Measurements from ENCODE around the gene FGF21. TPM values are rescaled to one million over a fixed set of nuclear protein-coding genes. Genes with fewer than 3 reads are reported as not detected.
A peak's percentile ranks its signal among the peaks of the same experiment; 100 is the strongest.
"Not testable (repeated sequence)": the region's sequence is repeated elsewhere in the genome, so short reads cannot be mapped to it uniquely, and the experiment has no call there.

The FGF21 gene
- total RNA-seq, 1 experiment from 2014 or later = 0.35 TPM

GRCh38 chr19:48756686-48757085 lies 1.4 kb downstream of the FGF21 start:
- peaks cover 8% of the 10 kb centered on the region; the same call in 1 of the 2 replicates for H3K27me3 ChIP-seq (ENCODE audit: control insufficient read depth, insufficient read depth, low read length)
- no peaks in the 10 kb centered on the region for H3K36me3 ChIP-seq (replicated peaks; ENCODE audit: control insufficient read depth, insufficient read depth, low read length)
- peak; percentile 48 for DNase-seq
- no peak overlapping the region for H3K4me3 ChIP-seq (ENCODE audit: insufficient read depth, low read depth, low read length)

GRCh38 chr19:48757089-48757675 lies 1.9 kb downstream of the FGF21 start:
- DNase-seq = peak; percentile 56
- H3K27me3 ChIP-seq (ENCODE audit: control insufficient read depth, insufficient read depth, low read length) = peaks cover 8% of the 10 kb centered on the region; the same call in 1 of the 2 replicates
- no peak overlapping the region for H3K4me3 ChIP-seq (ENCODE audit: insufficient read depth, low read depth, low read length)
- no peaks in the 10 kb centered on the region for H3K36me3 ChIP-seq (replicated peaks; ENCODE audit: control insufficient read depth, insufficient read depth, low read length)

GRCh38 chr19:48757741-48758144 lies 2.4 kb downstream of the FGF21 start:
- Histone ChIP-seq H3K27me3 (ENCODE audit: control insufficient read depth, insufficient read depth, low read length) (peaks cover 9% of the 10 kb centered on the region; the same call in 1 of the 2 replicates), H3K4me3 (ENCODE audit: insufficient read depth, low read depth, low read length) (no peak overlapping the region), H3K36me3 (replicated peaks; ENCODE audit: control insufficient read depth, insufficient read depth, low read length) (no peaks in the 10 kb centered on the region)
- peak; percentile 55 for DNase-seq

GRCh38 chr19:48760504-48761205 lies 5.3 kb downstream of the FGF21 start:
- H3K36me3 ChIP-seq (replicated peaks; ENCODE audit: control insufficient read depth, insufficient read depth, low read length) = no peaks in the 10 kb centered on the region
- H3K27me3 ChIP-seq (ENCODE audit: control insufficient read depth, insufficient read depth, low read length) = peaks cover 4% of the 10 kb centered on the region; the same call in 1 of the 2 replicates
- H3K4me3 ChIP-seq (ENCODE audit: insufficient read depth, low read depth, low read length) = no peak overlapping the region
- no peak for DNase-seq

GRCh38 chr19:48765816-48766215 lies 10.5 kb downstream of the FGF21 start:
- DNase-seq; H3K36me3 ChIP-seq (replicated peaks; ENCODE audit: control insufficient read depth, insufficient read depth, low read length); H3K27me3 ChIP-seq (ENCODE audit: control insufficient read depth, insufficient read depth, low read length); H3K4me3 ChIP-seq (ENCODE audit: insufficient read depth, low read depth, low read length): not testable (repeated sequence)

GRCh38 chr19:48768171-48768753 lies 12.9 kb downstream of the FGF21 start:
- H3K4me3 ChIP-seq (ENCODE audit: insufficient read depth, low read depth, low read length); DNase-seq; H3K36me3 ChIP-seq (replicated peaks; ENCODE audit: control insufficient read depth, insufficient read depth, low read length); H3K27me3 ChIP-seq (ENCODE audit: control insufficient read depth, insufficient read depth, low read length): not testable (repeated sequence)

GRCh38 chr19:48768994-48769713 lies 13.8 kb downstream of the FGF21 start:
- Histone ChIP-seq H3K4me3 (ENCODE audit: insufficient read depth, low read depth, low read length) (no peak overlapping the region), H3K36me3 (replicated peaks; ENCODE audit: control insufficient read depth, insufficient read depth, low read length) (no peaks in the 10 kb centered on the region), H3K27me3 (ENCODE audit: control insufficient read depth, insufficient read depth, low read length) (no peaks in the 10 kb centered on the region)
- DNase-seq = no peak

GRCh38 chr19:48770266-48770665 lies 14.9 kb downstream of the FGF21 start:
- Histone ChIP-seq H3K4me3 (ENCODE audit: insufficient read depth, low read depth, low read length) (no peak overlapping the region), H3K36me3 (replicated peaks; ENCODE audit: control insufficient read depth, insufficient read depth, low read length) (no peaks in the 10 kb centered on the region), H3K27me3 (ENCODE audit: control insufficient read depth, insufficient read depth, low read length) (no peaks in the 10 kb centered on the region)
- no peak for DNase-seq

GRCh38 chr19:48770734-48771472 lies 15.6 kb downstream of the FGF21 start:
- peak; percentile 58 for DNase-seq
- no peaks in the 10 kb centered on the region for H3K36me3 ChIP-seq (replicated peaks; ENCODE audit: control insufficient read depth, insufficient read depth, low read length)
- H3K4me3 ChIP-seq (ENCODE audit: insufficient read depth, low read depth, low read length) = no peak overlapping the region
- no peaks in the 10 kb centered on the region for H3K27me3 ChIP-seq (ENCODE audit: control insufficient read depth, insufficient read depth, low read length)

GRCh38 chr19:48772503-48772953 lies 17.2 kb downstream of the FGF21 start:
- Histone ChIP-seq H3K27me3 (ENCODE audit: control insufficient read depth, insufficient read depth, low read length) (no peaks in the 10 kb centered on the region), H3K36me3 (replicated peaks; ENCODE audit: control insufficient read depth, insufficient read depth, low read length) (no peaks in the 10 kb centered on the region), H3K4me3 (ENCODE audit: insufficient read depth, low read depth, low read length) (no peak overlapping the region)
- no peak for DNase-seq

- H3K36me3 ChIP-seq (replicated peaks; ENCODE audit: control insufficient read depth, insufficient read depth, low read length) = no peaks in the 10 kb centered on the region
- H3K4me3 ChIP-seq (ENCODE audit: insufficient read depth, low read depth, low read length) = no peak overlapping the region
- no peaks in the 10 kb centered on the region for H3K27me3 ChIP-seq (ENCODE audit: control insufficient read depth, insufficient read depth, low read length)
- DNase-seq = no peak
Observed at GRCh38 chr19:48777139-48777538, 21.8 kb downstream of the FGF21 start.

- Histone ChIP-seq H3K27me3 (ENCODE audit: control insufficient read depth, insufficient read depth, low read length) (no peaks in the 10 kb centered on the region), H3K4me3 (ENCODE audit: insufficient read depth, low read depth, low read length) (no peak overlapping the region), H3K36me3 (replicated peaks; ENCODE audit: control insufficient read depth, insufficient read depth, low read length) (no peaks in the 10 kb centered on the region)
- peak; percentile 48 for DNase-seq
Observed at GRCh38 chr19:48777720-48778119, 22.4 kb downstream of the FGF21 start.

GRCh38 chr19:48779636-48780035 lies 24.3 kb downstream of the FGF21 start:
- H3K36me3 ChIP-seq (replicated peaks; ENCODE audit: control insufficient read depth, insufficient read depth, low read length) = no peaks in the 10 kb centered on the region
- no peaks in the 10 kb centered on the region for H3K27me3 ChIP-seq (ENCODE audit: control insufficient read depth, insufficient read depth, low read length)
- DNase-seq = peak; percentile 49
- H3K4me3 ChIP-seq (ENCODE audit: insufficient read depth, low read depth, low read length) = no peak overlapping the region

Measured in H7 (cell line).